Nephron progenitor cell (in vitro differentiated cells): ENCODE measurements around the gene UBE3C.

Experiments used
- DNase-seq: peaks from one replicate; pipeline ENCODE4 v3.0.0; 2021
- H3K27ac Mint-ChIP-seq: 2 replicates; pipeline ENCODE4 v1.8.0; 2021; ENCODE audit warnings: mild to moderate bottlenecking, moderate library complexity, mixed read lengths
- H3K27me3 Mint-ChIP-seq: 2 replicates; pipeline ENCODE4 v1.8.0; 2021; ENCODE audit warnings: mild to moderate bottlenecking, low read depth, mixed read lengths; ENCODE audit not compliant: poor library complexity
- H3K36me3 Mint-ChIP-seq: 2 replicates; pipeline ENCODE4 v1.8.0; 2021; ENCODE audit warnings: low read depth, mixed read lengths
- H3K4me1 Mint-ChIP-seq: 2 replicates; pipeline ENCODE4 v1.8.0; 2021; ENCODE audit warnings: mixed read lengths
- H3K4me3 Mint-ChIP-seq: 2 replicates; pipeline ENCODE4 v1.8.0; 2021; ENCODE audit warnings: mild to moderate bottlenecking, moderate library complexity, mixed read lengths
- H3K9me3 Mint-ChIP-seq: 2 replicates; pipeline ENCODE4 v1.8.0; 2021; ENCODE audit warnings: mild to moderate bottlenecking, moderate library complexity, mixed read lengths
- TF ChIP-seq, protein P1 (sequence below): fragments of 200-600 bp; sonication (generic); IDR thresholded peaks from 2 replicates; pipeline ENCODE4 v1.5.0; 2021; ENCODE audit warnings: antibody characterized with exemption

UBE3C gene

DNA sequence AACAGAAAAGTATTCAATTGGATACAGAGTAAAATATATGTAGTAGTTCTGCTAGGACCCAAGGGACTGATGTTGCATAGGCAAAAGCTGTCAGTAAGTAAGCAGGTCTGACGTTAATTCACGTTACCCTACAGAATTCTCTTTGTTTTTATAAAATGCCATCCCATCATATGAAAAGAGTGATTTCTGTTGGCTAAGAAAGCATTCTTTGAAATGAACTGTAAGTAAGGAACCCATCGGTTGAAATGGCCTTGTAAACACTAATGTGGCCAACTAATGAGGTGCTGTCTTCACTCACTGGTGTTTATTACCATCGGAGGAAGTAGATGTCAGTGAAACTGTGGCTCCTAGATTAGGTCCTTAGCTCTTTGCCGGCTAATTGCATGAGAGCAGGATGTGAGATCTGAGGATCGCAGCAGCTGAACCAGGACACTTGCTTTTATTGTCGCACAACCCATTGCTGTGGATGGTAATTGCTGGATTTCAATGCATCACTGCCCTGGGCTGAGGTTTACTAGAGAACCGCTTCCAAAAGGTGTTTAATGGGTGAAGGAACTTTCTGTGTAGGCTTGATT is 49.5 kb downstream of the UBE3C start:
- no peak for DNase-seq
- peaks cover 3% of the 10 kb centered on the region for H3K27me3 Mint-ChIP-seq
- TF ChIP-seq, protein P1, sequence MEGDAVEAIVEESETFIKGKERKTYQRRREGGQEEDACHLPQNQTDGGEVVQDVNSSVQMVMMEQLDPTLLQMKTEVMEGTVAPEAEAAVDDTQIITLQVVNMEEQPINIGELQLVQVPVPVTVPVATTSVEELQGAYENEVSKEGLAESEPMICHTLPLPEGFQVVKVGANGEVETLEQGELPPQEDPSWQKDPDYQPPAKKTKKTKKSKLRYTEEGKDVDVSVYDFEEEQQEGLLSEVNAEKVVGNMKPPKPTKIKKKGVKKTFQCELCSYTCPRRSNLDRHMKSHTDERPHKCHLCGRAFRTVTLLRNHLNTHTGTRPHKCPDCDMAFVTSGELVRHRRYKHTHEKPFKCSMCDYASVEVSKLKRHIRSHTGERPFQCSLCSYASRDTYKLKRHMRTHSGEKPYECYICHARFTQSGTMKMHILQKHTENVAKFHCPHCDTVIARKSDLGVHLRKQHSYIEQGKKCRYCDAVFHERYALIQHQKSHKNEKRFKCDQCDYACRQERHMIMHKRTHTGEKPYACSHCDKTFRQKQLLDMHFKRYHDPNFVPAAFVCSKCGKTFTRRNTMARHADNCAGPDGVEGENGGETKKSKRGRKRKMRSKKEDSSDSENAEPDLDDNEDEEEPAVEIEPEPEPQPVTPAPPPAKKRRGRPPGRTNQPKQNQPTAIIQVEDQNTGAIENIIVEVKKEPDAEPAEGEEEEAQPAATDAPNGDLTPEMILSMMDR: no peak
- H3K4me3 Mint-ChIP-seq: no peak overlapping the region
- H3K4me1 Mint-ChIP-seq: peaks cover 12% of the 10 kb centered on the region
- peaks cover 85% of the 10 kb centered on the region for H3K36me3 Mint-ChIP-seq
- H3K27ac Mint-ChIP-seq: peak overlapping the region; percentile 47
- H3K9me3 Mint-ChIP-seq: no peaks in the 10 kb centered on the region

DNA sequence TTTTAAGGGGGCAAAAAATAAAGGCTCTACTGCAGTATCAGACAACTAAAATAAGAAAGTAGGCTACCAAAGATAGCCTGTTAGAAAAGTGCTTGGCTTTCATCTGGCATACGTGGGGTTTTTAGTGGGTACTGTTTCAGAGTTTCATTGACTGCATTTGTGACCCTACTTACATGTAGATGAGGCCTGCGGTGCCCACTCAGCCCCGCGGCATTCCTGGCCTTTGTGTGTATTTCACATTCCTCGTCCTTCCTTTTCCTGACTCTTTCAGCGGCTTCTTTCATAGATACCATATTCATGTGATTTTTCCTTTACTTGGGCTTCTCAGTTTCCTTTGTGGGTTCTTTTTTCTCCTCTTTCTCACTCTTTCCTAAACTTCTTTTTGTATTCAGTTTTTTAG is 50.7 kb downstream of the UBE3C start:
- Mint-ChIP-seq H3K9me3 (no peaks in the 10 kb centered on the region), H3K36me3 (peaks cover 87% of the 10 kb centered on the region), H3K4me1 (peaks cover 12% of the 10 kb centered on the region), H3K27me3 (peaks cover 3% of the 10 kb centered on the region), H3K27ac (no peak overlapping the region), H3K4me3 (no peak overlapping the region)
- TF ChIP-seq, protein P1: no peak
- DNase-seq: no peak

DNA sequence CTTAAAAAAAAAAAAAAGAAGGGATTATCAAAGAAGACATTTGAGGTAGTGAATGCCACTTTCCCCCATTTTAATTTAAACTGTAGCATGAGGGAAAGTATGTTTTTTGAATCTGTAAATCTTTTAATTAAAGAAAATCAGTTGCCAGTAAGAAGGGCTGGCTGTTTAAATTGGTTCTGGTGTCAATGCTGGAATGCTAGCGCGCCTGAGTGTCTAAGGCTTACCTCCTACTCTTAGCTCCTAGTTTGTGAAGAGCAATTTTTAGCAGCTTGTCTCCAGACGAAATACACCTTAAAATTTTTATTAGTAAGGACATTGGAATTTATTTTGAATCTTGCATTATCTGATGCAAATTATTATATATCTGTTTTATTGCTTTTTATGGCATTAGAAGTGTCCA is 54.1 kb downstream of the UBE3C start:
- Mint-ChIP-seq H3K27me3 (peaks cover 3% of the 10 kb centered on the region), H3K36me3 (peaks cover 93% of the 10 kb centered on the region), H3K27ac (no peak overlapping the region), H3K9me3 (peaks cover 3% of the 10 kb centered on the region), H3K4me1 (peaks cover 11% of the 10 kb centered on the region), H3K4me3 (no peak overlapping the region)
- no peak for DNase-seq
- TF ChIP-seq, protein P1: no peak

DNA sequence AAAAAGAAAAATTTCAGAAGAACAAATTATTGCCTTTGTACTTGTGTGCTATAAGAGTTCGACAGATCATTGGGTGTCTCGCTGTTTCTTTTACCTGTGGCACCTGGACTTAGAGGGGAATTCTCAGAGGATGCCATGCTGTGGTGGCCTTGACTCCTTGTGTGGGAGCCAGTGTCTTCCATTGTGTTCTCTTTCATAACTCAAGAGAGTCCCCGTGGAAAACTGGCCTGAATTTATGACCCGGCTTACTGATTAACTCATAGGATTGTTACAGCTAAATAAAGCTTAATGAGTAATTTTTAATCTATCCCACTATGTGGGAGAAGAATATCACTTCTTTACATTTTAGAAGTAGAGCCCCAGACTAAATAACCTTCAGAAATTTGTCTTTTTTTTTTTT is 54.5 kb downstream of the UBE3C start:
- H3K9me3 Mint-ChIP-seq: peaks cover 3% of the 10 kb centered on the region
- H3K27ac Mint-ChIP-seq: no peak overlapping the region
- TF ChIP-seq, protein P1: no peak
- H3K4me1 Mint-ChIP-seq: peaks cover 7% of the 10 kb centered on the region
- peaks cover 94% of the 10 kb centered on the region for H3K36me3 Mint-ChIP-seq
- H3K4me3 Mint-ChIP-seq: no peak overlapping the region
- no peak for DNase-seq
- peaks cover 3% of the 10 kb centered on the region for H3K27me3 Mint-ChIP-seq

DNA sequence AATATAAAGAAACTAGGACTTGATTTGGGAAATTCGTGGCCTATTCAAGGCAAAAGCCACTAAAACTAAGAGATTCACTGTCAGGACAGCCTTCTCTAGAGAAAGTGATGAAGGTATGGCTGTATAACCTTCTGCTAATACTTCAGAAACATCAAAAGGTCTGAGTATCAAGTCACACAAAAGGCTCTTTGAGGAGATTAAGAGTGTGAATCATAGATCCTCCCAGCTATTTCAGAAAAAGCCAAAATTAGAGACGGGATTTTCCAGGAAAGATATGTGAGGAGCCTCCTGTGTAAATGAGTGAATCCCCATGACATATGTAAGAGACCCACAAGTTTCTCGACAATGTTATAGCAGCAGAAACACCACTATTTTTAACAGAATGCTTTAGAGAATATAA is 56.2 kb downstream of the UBE3C start:
- H3K4me1 Mint-ChIP-seq: no peaks in the 10 kb centered on the region
- no peak overlapping the region for H3K27ac Mint-ChIP-seq
- TF ChIP-seq, protein P1: no peak
- no peak for DNase-seq
- H3K36me3 Mint-ChIP-seq: peaks cover 90% of the 10 kb centered on the region
- H3K9me3 Mint-ChIP-seq: peaks cover 3% of the 10 kb centered on the region
- H3K27me3 Mint-ChIP-seq: peaks cover 2% of the 10 kb centered on the region
- H3K4me3 Mint-ChIP-seq: no peak overlapping the region

DNA sequence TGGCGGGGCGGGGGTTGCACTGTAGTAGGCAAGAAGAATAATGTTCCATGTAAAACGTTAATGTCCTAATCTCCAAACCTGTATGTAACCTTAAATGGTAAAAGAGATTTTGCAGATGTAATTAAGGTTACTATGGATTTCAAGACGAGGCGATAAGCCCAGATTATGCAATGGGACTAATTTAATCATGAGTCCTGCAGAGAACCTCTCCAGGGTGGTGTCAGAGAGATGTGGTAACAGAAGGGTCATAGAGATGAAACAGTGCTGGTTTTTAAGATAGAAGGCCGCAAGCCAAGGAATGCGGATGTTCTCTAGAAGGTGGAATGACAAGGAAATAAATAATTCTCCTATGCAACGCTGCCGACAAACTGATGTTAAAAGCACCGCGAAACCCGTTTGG is 57.1 kb downstream of the UBE3C start:
- H3K4me1 Mint-ChIP-seq: no peaks in the 10 kb centered on the region
- peaks cover 85% of the 10 kb centered on the region for H3K36me3 Mint-ChIP-seq
- H3K9me3 Mint-ChIP-seq: peaks cover 3% of the 10 kb centered on the region
- H3K27me3 Mint-ChIP-seq: no peaks in the 10 kb centered on the region
- no peak for DNase-seq
- no peak overlapping the region for H3K27ac Mint-ChIP-seq
- TF ChIP-seq, protein P1: no peak
- H3K4me3 Mint-ChIP-seq: no peak overlapping the region
